Activated T-helper 2 cell treated with anti-CD3 and anti-CD28 coated beads, Interferon-gamma antibody, Interleukin-2, Interleukin-4, amounts not matched to agents 10 μg/mL and 5 μg/mL and 100 μg/mL, durations not matched to agents 14 hours and 24 hours and 36 hours (primary cell): ENCODE measurements around the gene KRT7. TPM values are rescaled to one million over a fixed set of nuclear protein-coding genes. Genes with fewer than 3 reads are reported as not detected.
A peak's percentile ranks its signal among the peaks of the same experiment; 100 is the strongest.

ENCODE experiments used
- DNase-seq: peaks from one replicate; pipeline ENCODE4 v3.0.0; 2021; ENCODE audit warnings: low spot score
- H3K27ac Mint-ChIP-seq: one replicate; pipeline ENCODE4 v1.8.0; 2021; ENCODE audit warnings: mixed read lengths
- H3K27me3 Mint-ChIP-seq: one replicate; pipeline ENCODE4 v1.8.0; 2021; ENCODE audit warnings: low read depth, mixed read lengths
- H3K36me3 Mint-ChIP-seq: one replicate; pipeline ENCODE4 v1.8.0; 2021; ENCODE audit warnings: low read depth, mixed read lengths
- H3K4me1 Mint-ChIP-seq: one replicate; pipeline ENCODE4 v1.8.0; 2021; ENCODE audit warnings: low read depth, mixed read lengths
- H3K4me3 Mint-ChIP-seq: one replicate; pipeline ENCODE4 v1.8.0; 2021; ENCODE audit warnings: low read depth, mild to moderate bottlenecking, moderate library complexity, mixed read lengths
- H3K9me3 Mint-ChIP-seq: one replicate; pipeline ENCODE4 v1.8.0; 2021; ENCODE audit warnings: mixed read lengths
- intact Hi-C: fragments of 100-400 bp; cut with micrococcal nuclease; formaldehyde crosslinking; loops from one replicate; pipeline ENCODE4 v1.15.1; 2023
- total RNA-seq: library from RNA; stranded (reverse); gene quantifications from 2 replicates; pipeline ENCODE4 v1.2.3, GENCODE V29; 2022

Gene KRT7
- total RNA-seq, 1 donor from 2014 or later, result 4.2 TPM

GRCh38 chr12:52270541-52271070 lies 37.6 kb downstream of the KRT7 start:
- Mint-ChIP-seq H3K9me3 (no peaks in the 10 kb centered on the region), H3K27me3 (peaks cover 34% of the 10 kb centered on the region), H3K4me1 (no peaks in the 10 kb centered on the region), H3K4me3 (no peak overlapping the region), H3K36me3 (no peaks in the 10 kb centered on the region), H3K27ac (no peak overlapping the region)
- DNase-seq, result no peak
- intact Hi-C loops, result no loop called here

GRCh38 chr12:52271158-52271557 lies 38.1 kb downstream of the KRT7 start:
- peaks cover 34% of the 10 kb centered on the region for H3K27me3 Mint-ChIP-seq
- no peaks in the 10 kb centered on the region for H3K9me3 Mint-ChIP-seq
- H3K4me1 Mint-ChIP-seq, result no peaks in the 10 kb centered on the region
- H3K27ac Mint-ChIP-seq, result no peak overlapping the region
- H3K4me3 Mint-ChIP-seq, result no peak overlapping the region
- intact Hi-C loops, result no loop called here
- DNase-seq, result no peak
- H3K36me3 Mint-ChIP-seq, result no peaks in the 10 kb centered on the region

GRCh38 chr12:52274521-52275120 lies 41.6 kb downstream of the KRT7 start, which contains the start of gene KRT86:
TSS of gene KRT86 (plus strand) at chr12:52274645. CDS start at chr12:52301917, 27,272 bp downstream.
- no peaks in the 10 kb centered on the region for H3K9me3 Mint-ChIP-seq

GRCh38 chr12:52275686-52276085 lies 42.6 kb downstream of the KRT7 start:
- Mint-ChIP-seq H3K4me3 (no peak overlapping the region), H3K4me1 (peaks cover 3% of the 10 kb centered on the region), H3K9me3 (no peaks in the 10 kb centered on the region), H3K36me3 (no peaks in the 10 kb centered on the region), H3K27ac (no peak overlapping the region), H3K27me3 (peaks cover 48% of the 10 kb centered on the region)
- DNase-seq, result no peak
- intact Hi-C loops, result loop anchor here (5.0 kb wide), 1 partner anchor 53 kb away; no protein-coding TSS in a partner anchor

More at GRCh38 chr12:52274521-52275120, 41.6 kb downstream of the KRT7 start, which contains the start of gene KRT86:
- Mint-ChIP-seq H3K27ac (no peak within 1 kb of the TSS), H3K4me3 (no peak within 1 kb of the TSS), H3K4me1 (peaks cover 3% of the 10 kb centered on the region), H3K27me3 (peaks cover 48% of the 10 kb centered on the region), H3K36me3 (no peaks in the 10 kb centered on the region)
- intact Hi-C loops, result loop anchor here (5.0 kb wide), 1 partner anchor 52 kb away; no protein-coding TSS in a partner anchor
- DNase-seq, result no peak

GRCh38 chr12:52277486-52278245 lies 44.6 kb downstream of the KRT7 start:
- Mint-ChIP-seq H3K27me3 (peaks cover 39% of the 10 kb centered on the region), H3K9me3 (no peaks in the 10 kb centered on the region), H3K4me3 (no peak overlapping the region), H3K4me1 (peaks cover 3% of the 10 kb centered on the region), H3K36me3 (no peaks in the 10 kb centered on the region), H3K27ac (no peak overlapping the region)
- no peak for DNase-seq
- intact Hi-C loops, result loop anchor here (5.0 kb wide), 1 partner anchor 55 kb away; no protein-coding TSS in a partner anchor

GRCh38 chr12:52278575-52279421 lies 45.8 kb downstream of the KRT7 start:
- Mint-ChIP-seq H3K27ac (no peak overlapping the region), H3K36me3 (no peaks in the 10 kb centered on the region), H3K4me3 (no peak overlapping the region), H3K4me1 (peaks cover 3% of the 10 kb centered on the region), H3K9me3 (no peaks in the 10 kb centered on the region), H3K27me3 (peaks cover 35% of the 10 kb centered on the region)
- DNase-seq, result peak; percentile 63
- intact Hi-C loops, result loop anchor here (5.0 kb wide), 1 partner anchor 56 kb away; no protein-coding TSS in a partner anchor

- no peaks in the 10 kb centered on the region for H3K9me3 Mint-ChIP-seq
- intact Hi-C loops, result loop anchor here (5.0 kb wide), 1 partner anchor 57 kb away; no protein-coding TSS in a partner anchor
- H3K4me1 Mint-ChIP-seq, result peaks cover 3% of the 10 kb centered on the region
- peaks cover 28% of the 10 kb centered on the region for H3K27me3 Mint-ChIP-seq
- H3K27ac Mint-ChIP-seq, result no peak overlapping the region
- no peak for DNase-seq
- no peak overlapping the region for H3K4me3 Mint-ChIP-seq
- no peaks in the 10 kb centered on the region for H3K36me3 Mint-ChIP-seq
Measured at GRCh38 chr12:52279422-52280318, 46.6 kb downstream of the KRT7 start.

- Mint-ChIP-seq H3K9me3 (no peaks in the 10 kb centered on the region), H3K27me3 (peaks cover 24% of the 10 kb centered on the region), H3K4me1 (peaks cover 3% of the 10 kb centered on the region), H3K27ac (no peak overlapping the region), H3K36me3 (no peaks in the 10 kb centered on the region), H3K4me3 (no peak overlapping the region)
- no peak for DNase-seq
- intact Hi-C loops, result no loop called here
Measured at GRCh38 chr12:52280319-52280795, 47.3 kb downstream of the KRT7 start.

- DNase-seq, result no peak
- peaks cover 3% of the 10 kb centered on the region for H3K4me1 Mint-ChIP-seq
- no peak overlapping the region for H3K4me3 Mint-ChIP-seq
- peaks cover 24% of the 10 kb centered on the region for H3K27me3 Mint-ChIP-seq
- intact Hi-C loops, result no loop called here
- no peaks in the 10 kb centered on the region for H3K36me3 Mint-ChIP-seq
- H3K9me3 Mint-ChIP-seq, result no peaks in the 10 kb centered on the region
- no peak overlapping the region for H3K27ac Mint-ChIP-seq
Measured at GRCh38 chr12:52280796-52281560, 47.9 kb downstream of the KRT7 start.

- intact Hi-C loops, result no loop called here
- Mint-ChIP-seq H3K27me3 (peaks cover 6% of the 10 kb centered on the region), H3K4me1 (peaks cover 10% of the 10 kb centered on the region)
Measured at GRCh38 chr12:52284562-52285171, 51.6 kb downstream of the KRT7 start.

More at GRCh38 chr12:52284562-52285171, 51.6 kb downstream of the KRT7 start:
- Mint-ChIP-seq H3K9me3 (no peaks in the 10 kb centered on the region), H3K27ac (no peak overlapping the region), H3K4me3 (no peak overlapping the region), H3K36me3 (no peaks in the 10 kb centered on the region)
- DNase-seq, result no peak
